ENCODE measurements around the gene RAE1.

DNA sequence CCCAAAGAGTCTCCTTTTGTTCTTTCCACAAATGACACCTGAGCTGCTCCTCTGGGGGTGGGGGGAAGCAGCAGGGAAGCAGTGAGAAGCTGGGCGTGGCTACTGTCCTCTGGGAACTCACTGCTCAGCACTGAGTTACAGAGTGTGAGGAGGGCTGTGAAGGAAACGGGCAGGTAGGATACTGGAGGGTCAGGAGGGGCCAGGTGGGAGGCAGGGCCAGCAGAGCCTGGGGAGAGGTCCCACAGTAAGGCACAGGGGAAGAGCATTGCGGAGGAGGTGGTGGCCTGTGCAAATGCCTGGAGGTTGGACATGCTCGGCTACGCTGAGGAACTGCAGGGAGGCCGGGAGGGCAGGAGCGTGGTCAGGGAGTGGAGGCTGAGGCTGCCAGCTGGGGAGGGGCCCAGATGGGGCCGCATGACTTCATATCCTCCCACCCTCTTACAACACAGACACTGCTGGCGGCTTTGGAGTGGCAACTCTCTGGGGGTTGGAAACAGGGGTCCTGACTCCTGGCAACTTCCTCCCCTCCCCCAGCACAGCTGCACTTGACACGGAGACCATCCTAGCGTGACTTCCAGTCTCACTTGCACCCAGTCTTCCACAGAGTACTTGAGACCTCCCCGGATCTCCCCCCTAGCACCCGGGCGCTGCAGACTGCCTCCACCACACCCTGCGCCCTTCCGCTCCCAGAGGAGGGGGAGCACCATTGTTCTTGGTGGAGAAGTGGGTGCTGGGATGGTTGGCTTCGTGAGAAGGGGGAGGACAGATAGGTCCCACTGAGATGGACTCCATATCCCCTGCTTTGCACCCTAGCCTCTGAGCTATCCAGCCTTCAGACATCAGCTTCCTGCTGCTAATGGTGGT lies 74.3 kb downstream of the RAE1 start:
- TF ChIP-seq, protein P1, sequence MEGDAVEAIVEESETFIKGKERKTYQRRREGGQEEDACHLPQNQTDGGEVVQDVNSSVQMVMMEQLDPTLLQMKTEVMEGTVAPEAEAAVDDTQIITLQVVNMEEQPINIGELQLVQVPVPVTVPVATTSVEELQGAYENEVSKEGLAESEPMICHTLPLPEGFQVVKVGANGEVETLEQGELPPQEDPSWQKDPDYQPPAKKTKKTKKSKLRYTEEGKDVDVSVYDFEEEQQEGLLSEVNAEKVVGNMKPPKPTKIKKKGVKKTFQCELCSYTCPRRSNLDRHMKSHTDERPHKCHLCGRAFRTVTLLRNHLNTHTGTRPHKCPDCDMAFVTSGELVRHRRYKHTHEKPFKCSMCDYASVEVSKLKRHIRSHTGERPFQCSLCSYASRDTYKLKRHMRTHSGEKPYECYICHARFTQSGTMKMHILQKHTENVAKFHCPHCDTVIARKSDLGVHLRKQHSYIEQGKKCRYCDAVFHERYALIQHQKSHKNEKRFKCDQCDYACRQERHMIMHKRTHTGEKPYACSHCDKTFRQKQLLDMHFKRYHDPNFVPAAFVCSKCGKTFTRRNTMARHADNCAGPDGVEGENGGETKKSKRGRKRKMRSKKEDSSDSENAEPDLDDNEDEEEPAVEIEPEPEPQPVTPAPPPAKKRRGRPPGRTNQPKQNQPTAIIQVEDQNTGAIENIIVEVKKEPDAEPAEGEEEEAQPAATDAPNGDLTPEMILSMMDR (IDR thresholded peaks at IDR 0.05): no peak
- TF ChIP-seq POLR2A (IDR thresholded peaks at IDR 0.05): no peak

All from testis (tissue), 2 donors.